PC-3 (cell line): Measurements from ENCODE around the gene POLD2.

Source experiments
- CTCF ChIP-seq: fragments of 300-600 bp; sonication (generic); conservative IDR thresholded peaks from 2 replicates; pipeline ENCODE4 v1.5.1; 2017; ENCODE audit warnings: antibody characterized with exemption, low read depth, mild to moderate bottlenecking, low read length
- EZH2 ChIP-seq: fragments of 300-600 bp; sonication (generic); IDR thresholded peaks from one replicate; pipeline ENCODE4 v1.6.1; 2017; ENCODE audit warnings: antibody characterized with exemption, mild to moderate bottlenecking, low read length; ENCODE audit not compliant: unreplicated experiment

GRCh38 chr7:44114586-44115310 is 8.6 kb downstream of the POLD2 start:
- no peak for TF ChIP-seq EZH2
- no peak for TF ChIP-seq CTCF
